K562 (cell line): ENCODE data around the gene NKX2-2. TPM values are rescaled to one million over a fixed set of nuclear protein-coding genes. Genes with fewer than 3 reads are reported as not detected.

Experiments
- ATAC-seq: fragments of 200-7000 bp; cut with Tn5 transposase; 3 replicates; pipeline ENCODE4 v1.9.1; 2020; ENCODE audit warnings: moderate library complexity
- BruUV-seq: library from RNA; stranded (reverse); fragments of 400-500 nt; replicated peaks from 2 replicates; lab custom pipeline; 2021; lab: Mats Ljungman, UMichigan
- CTCF ChIA-PET: fragments of 300-600 bp; formaldehyde crosslinking; extraction: SDS; loops from one replicate; lab custom pipeline; 2021; ENCODE audit warnings: low intra/inter-chr PET ratio; lab: Yijun Ruan, JAX
- POLR2A ChIA-PET: fragments of 300-600, 350-650 bp; sonication (Branson Sonifier 250); formaldehyde crosslinking; extraction: SDS; loops from one replicate; lab custom pipeline; 2021; ENCODE audit warnings: antibody characterized with exemption, inconsistent platforms; lab: Yijun Ruan, JAX
- DNase-seq, 4 experiments: peaks; one replicate each; pipeline versions ENCODE4 v3.0.0 to v3.0.0-alpha.2; 2011 to 2018; ENCODE audit warnings: low spot score in 3 of 4, mixed read lengths in 3 of 4; ENCODE audit errors: extremely low read depth in 1 of 4
- FAIRE-seq: peaks from 2 replicates; lab custom pipeline; 2011; peaks lifted over from hg19 to GRCh38; lab: Jason Lieb, UNC
- H2AFZ ChIP-seq: 2 replicates; pipeline ENCODE4 v1.6.0; 2011; ENCODE audit warnings: low read depth, low read length, control low read depth, inconsistent platforms
- H3K27ac ChIP-seq: fragments of 200-600 bp; 3 replicates; pipeline ENCODE4 v1.8.0; 2011; ENCODE audit warnings: low read depth, mild to moderate bottlenecking, control low read depth, inconsistent platforms, low read length, moderate library complexity, mixed read lengths; ENCODE audit errors: extremely low read depth
- H3K27me3 ChIP-seq, 2 experiments: fragments of 300-600 bp in 1 of 2; 2 replicates in 1 of 2; 3 replicates in 1 of 2; pipeline versions ENCODE4 v1.6.0 to v1.8.0; 2011; ENCODE audit warnings: inconsistent platforms in 2 of 2, low read length in 2 of 2, mild to moderate bottlenecking in 1 of 2, mixed read lengths in 1 of 2, moderate library complexity in 1 of 2; ENCODE audit not compliant: control insufficient read depth in 2 of 2, insufficient read depth in 2 of 2
- H3K36me3 ChIP-seq: fragments of 300-600 bp; 3 replicates; pipeline ENCODE4 v1.8.0; 2011; ENCODE audit warnings: mild to moderate bottlenecking, low read length, inconsistent platforms; ENCODE audit not compliant: control insufficient read depth, insufficient read depth
- H3K4me1 ChIP-seq, 2 experiments: fragments of 200-600 bp in 1 of 2; replicated peaks in 1 of 2; 2 replicates in 1 of 2; 3 replicates in 1 of 2; pipeline versions ENCODE4 v1.5.1 to v1.8.0; 2011; ENCODE audit warnings: inconsistent platforms in 2 of 2, low read length in 2 of 2, mild to moderate bottlenecking in 1 of 2, mixed read lengths in 1 of 2, moderate library complexity in 1 of 2; ENCODE audit not compliant: control insufficient read depth in 2 of 2, insufficient read depth in 2 of 2
- H3K4me2 ChIP-seq: 2 replicates; pipeline ENCODE4 v1.6.1; 2011; ENCODE audit warnings: low read length, control low read depth, inconsistent platforms, mixed read lengths; ENCODE audit not compliant: insufficient read depth
- H3K4me3 ChIP-seq: fragments of 200-600 bp; sonication (generic), shearing (Covaris generic); 2 replicates; pipeline ENCODE4 v1.5.1; 2016; ENCODE audit warnings: control low read depth, inconsistent platforms
- H3K79me2 ChIP-seq: fragments of 200-600 bp; 3 replicates; pipeline ENCODE4 v1.8.0; 2011; ENCODE audit warnings: low read length, inconsistent platforms; ENCODE audit not compliant: control insufficient read depth, insufficient read depth
- H3K9ac ChIP-seq, 2 experiments: 2 replicates each; pipeline versions ENCODE4 v1.6.0 to v1.6.1; 2011; ENCODE audit warnings: low read depth in 2 of 2, low read length in 2 of 2, control low read depth in 1 of 2, inconsistent platforms in 1 of 2, mild to moderate bottlenecking in 1 of 2, mixed read lengths in 1 of 2; ENCODE audit not compliant: insufficient read depth in 1 of 2
- H3K9me1 ChIP-seq: one replicate; pipeline ENCODE4 v1.6.0; 2011; ENCODE audit warnings: inconsistent platforms, mild to moderate bottlenecking, low read length, moderate library complexity; ENCODE audit not compliant: control insufficient read depth, insufficient read depth
- H3K9me3 ChIP-seq: replicated peaks from 2 replicates; pipeline ENCODE4 v1.5.1; 2011; ENCODE audit warnings: low read depth, low read length, inconsistent platforms; ENCODE audit not compliant: control insufficient read depth, insufficient read depth
- H4K20me1 ChIP-seq: replicated peaks from 2 replicates; pipeline ENCODE4 v1.6.1; 2011; ENCODE audit warnings: low read length, inconsistent platforms, mixed read lengths; ENCODE audit not compliant: control insufficient read depth, insufficient read depth
- ELF4 ChIP-seq: fragments of 450-650 bp; formaldehyde crosslinking; IDR thresholded peaks from 2 replicates; pipeline ENCODE4 v1.4.0; 2022; ENCODE audit warnings: missing genetic modification characterization
- ERF ChIP-seq: fragments of 450-650 bp; formaldehyde crosslinking; IDR thresholded peaks from 2 replicates; pipeline ENCODE4 v1.4.0; 2020; ENCODE audit warnings: mild to moderate bottlenecking, mixed read lengths
- NCOA2 ChIP-seq, 2 experiments: fragments of 450-650 bp; IDR thresholded peaks; 2 replicates each; pipeline ENCODE4 v1.6.1; 2018; ENCODE audit warnings: mild to moderate bottlenecking in 2 of 2, moderate library complexity in 1 of 2; ENCODE audit not compliant: partially characterized antibody in 2 of 2
- SUPT5H ChIP-seq: fragments of 450-650 bp; IDR thresholded peaks from 2 replicates; pipeline ENCODE4 v1.6.1; 2016
- TGIF2 ChIP-seq: sonication (generic); formaldehyde crosslinking; IDR thresholded peaks from 2 replicates; pipeline ENCODE4 v1.8.1; 2022; ENCODE audit warnings: mild to moderate bottlenecking, missing genetic modification reagents, moderate library complexity
- YY1 ChIP-seq, 3 experiments: IDR thresholded peaks; 2 replicates each; pipeline ENCODE4 v1.6.1; 2011; ENCODE audit warnings: low read length in 2 of 3, mild to moderate bottlenecking in 2 of 3, moderate library complexity in 2 of 3, borderline replicate concordance in 1 of 3, control low read depth in 1 of 3, low read depth in 1 of 3; ENCODE audit not compliant: insufficient read depth in 3 of 3, insufficient replicate concordance in 2 of 3, control insufficient read depth in 1 of 3, insufficient read length in 1 of 3; ENCODE audit errors: extremely low read depth in 1 of 3
- ZKSCAN3 ChIP-seq: fragments of 250-450 bp; sonication (Bioruptor Pico); IDR thresholded peaks from 2 replicates; pipeline ENCODE4 v1.4.0; 2020
- ZNF436 ChIP-seq: fragments of 250-450, 450-650 bp; sonication (Bioruptor Pico); formaldehyde crosslinking; IDR thresholded peaks from 2 replicates; pipeline ENCODE4 v1.7.0; 2020; ENCODE audit warnings: mild to moderate bottlenecking
- ZNF584 ChIP-seq: fragments of 200-800 bp; sonication (Bioruptor generic); IDR thresholded peaks from 2 replicates; pipeline ENCODE4 v1.6.1; 2016; ENCODE audit warnings: low read depth, mild to moderate bottlenecking, missing genetic modification characterization, missing compliant biosample characterization
- WGBS: fragments of 100-300 bp; shearing (Covaris generic); methylation state at CpG from one replicate; pipeline ENCODE4 v1.1.6; 2016; ENCODE audit warnings: low coverage, mixed read lengths; ENCODE audit not compliant: insufficient coverage; ENCODE audit errors: missing lambda C conversion rate; 5-methylcytosine and 5-hydroxymethylcytosine counted together
- in situ Hi-C: fragments of 300-500 bp; cut with MboI; formaldehyde crosslinking; loops from 4 replicates; pipeline ENCODE4 v1.15.0; 2018; ENCODE audit warnings: inconsistent platforms, mixed read lengths
- intact Hi-C: fragments of 100-400 bp; cut with micrococcal nuclease; formaldehyde crosslinking; loops from 2 replicates; pipeline ENCODE4 v1.14.2; 2022
- polyA plus RNA-seq, 8 experiments: library from polyadenylated mRNA; depleted of rRNA in 4 of 8; stranded (reverse) in 5 of 8; unstranded in 3 of 8; fragments of >200 nt; fragmentation: Nextera tagmentation in 2 of 8; fragmentation: Illumina TruSeq in 1 of 8; extraction: Ambion mirVana in 2 of 8; extraction: Trizol in 1 of 8; gene quantifications; 2 replicates each; pipeline versions ENCODE4 v1.2.1 to v1.2.3, GENCODE V29; 2011 to 2014; ENCODE audit warnings: inconsistent platforms in 1 of 8, missing spikeins in 1 of 8
- total RNA-seq, 7 experiments: library from RNA; depleted of rRNA in 6 of 7; stranded (reverse); fragments of >200 nt in 6 of 7; fragmentation: Illumina TruSeq in 2 of 7; extraction: Trizol in 2 of 7; gene quantifications; 2 replicates each; pipeline versions ENCODE4 v1.2.1 to v1.2.3, GENCODE V29; 2011 to 2021; ENCODE audit warnings: low replicate concordance in 1 of 7
- TF ChIP-seq, protein P1 (sequence below): fragments of 200-800 bp; sonication (Bioruptor generic); IDR thresholded peaks from 2 replicates; pipeline ENCODE4 v1.6.1; 2017; ENCODE audit warnings: missing genetic modification characterization, missing compliant biosample characterization
- TF ChIP-seq, protein P2 (sequence below): sonication (generic); formaldehyde crosslinking; IDR thresholded peaks from 2 replicates; pipeline ENCODE4 v1.8.0; 2023; ENCODE audit warnings: mild to moderate bottlenecking, missing genetic modification reagents
- TF ChIP-seq, protein P3 (sequence below): fragments of 250-450 bp; sonication (Bioruptor Pico); IDR thresholded peaks from 2 replicates; pipeline ENCODE4 v1.4.0; 2020; ENCODE audit warnings: mild to moderate bottlenecking
- TF ChIP-seq, protein P4 (sequence below): fragments of 450-650 bp; formaldehyde crosslinking; IDR thresholded peaks from 2 replicates; pipeline ENCODE4 v1.4.0; 2020; ENCODE audit warnings: mild to moderate bottlenecking, moderate library complexity

The NKX2-2 gene
- total and polyA plus RNA-seq, 9 of the 15 experiments (the other 6 are each of a cell fraction or from before 2014, with no cell fraction given) = 0.04 TPM; not detected in 8

DNA sequence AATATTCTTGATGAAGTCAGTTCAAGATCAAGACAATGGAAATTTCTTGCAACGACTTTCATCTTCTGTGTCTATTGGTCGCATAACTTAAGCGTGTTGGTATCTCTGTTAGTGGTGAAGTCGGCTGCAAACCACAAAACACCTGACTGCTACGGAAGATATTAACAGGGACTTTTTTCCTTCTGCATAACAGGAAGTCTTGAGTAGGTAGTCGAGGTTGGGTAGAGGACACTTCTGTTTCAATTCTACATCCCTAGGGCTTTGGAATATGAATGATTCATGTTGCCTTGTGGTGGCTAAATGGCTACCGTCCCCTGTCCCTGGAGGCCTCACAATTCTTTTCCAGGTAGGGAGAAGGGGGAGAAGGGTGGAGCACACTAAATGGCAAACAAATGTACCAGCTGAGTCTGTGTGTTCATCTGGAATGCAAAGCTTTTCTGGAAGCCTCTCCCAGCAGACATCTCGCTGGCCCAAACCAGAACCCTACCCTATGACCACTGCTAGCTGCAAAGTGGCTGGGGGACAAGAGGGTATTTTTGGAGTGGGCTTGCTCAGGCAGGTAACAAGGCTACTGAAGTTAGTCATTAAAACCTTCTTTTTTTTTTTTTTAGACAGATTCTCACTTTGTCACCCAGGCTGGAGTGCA is 34.6 kb upstream of the NKX2-2 start:
- 0% methylated on average over 8 of the region's 8 CpGs for WGBS
- no peak for FAIRE-seq
- no peaks in the 10 kb centered on the region for H3K9me3 ChIP-seq
- H3K27ac ChIP-seq = no peak overlapping the region
- TF ChIP-seq ERF (CRISPR knock-in tag) = no peak
- no peak for TF ChIP-seq ZKSCAN3
- no peak for TF ChIP-seq ELF4 (CRISPR knock-in tag)
- TF ChIP-seq SUPT5H = no peak
- TF ChIP-seq ZNF436 = no peak
- TF ChIP-seq, protein P1, sequence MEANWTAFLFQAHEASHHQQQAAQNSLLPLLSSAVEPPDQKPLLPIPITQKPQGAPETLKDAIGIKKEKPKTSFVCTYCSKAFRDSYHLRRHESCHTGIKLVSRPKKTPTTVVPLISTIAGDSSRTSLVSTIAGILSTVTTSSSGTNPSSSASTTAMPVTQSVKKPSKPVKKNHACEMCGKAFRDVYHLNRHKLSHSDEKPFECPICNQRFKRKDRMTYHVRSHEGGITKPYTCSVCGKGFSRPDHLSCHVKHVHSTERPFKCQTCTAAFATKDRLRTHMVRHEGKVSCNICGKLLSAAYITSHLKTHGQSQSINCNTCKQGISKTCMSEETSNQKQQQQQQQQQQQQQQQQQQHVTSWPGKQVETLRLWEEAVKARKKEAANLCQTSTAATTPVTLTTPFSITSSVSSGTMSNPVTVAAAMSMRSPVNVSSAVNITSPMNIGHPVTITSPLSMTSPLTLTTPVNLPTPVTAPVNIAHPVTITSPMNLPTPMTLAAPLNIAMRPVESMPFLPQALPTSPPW = no peak
- no peak for TF ChIP-seq YY1 (IDR thresholded peaks at IDR 0.05; ENCODE audit: borderline replicate concordance in 1 of 3, control insufficient read depth in 1 of 3, extremely low read depth in 1 of 3, insufficient read depth in 3 of 3, insufficient read length in 1 of 3, insufficient replicate concordance in 2 of 3, low read depth in 1 of 3, low read length in 2 of 3)
- TF ChIP-seq ZNF584 (CRISPR knock-in tag) = no peak
- TF ChIP-seq, protein P2, sequence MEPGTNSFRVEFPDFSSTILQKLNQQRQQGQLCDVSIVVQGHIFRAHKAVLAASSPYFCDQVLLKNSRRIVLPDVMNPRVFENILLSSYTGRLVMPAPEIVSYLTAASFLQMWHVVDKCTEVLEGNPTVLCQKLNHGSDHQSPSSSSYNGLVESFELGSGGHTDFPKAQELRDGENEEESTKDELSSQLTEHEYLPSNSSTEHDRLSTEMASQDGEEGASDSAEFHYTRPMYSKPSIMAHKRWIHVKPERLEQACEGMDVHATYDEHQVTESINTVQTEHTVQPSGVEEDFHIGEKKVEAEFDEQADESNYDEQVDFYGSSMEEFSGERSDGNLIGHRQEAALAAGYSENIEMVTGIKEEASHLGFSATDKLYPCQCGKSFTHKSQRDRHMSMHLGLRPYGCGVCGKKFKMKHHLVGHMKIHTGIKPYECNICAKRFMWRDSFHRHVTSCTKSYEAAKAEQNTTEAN (CRISPR knock-in tag) = no peak
- no peak for TF ChIP-seq NCOA2 (IDR thresholded peaks at IDR 0.05; ENCODE audit: partially characterized antibody in 2 of 2)
- TF ChIP-seq, protein P3, sequence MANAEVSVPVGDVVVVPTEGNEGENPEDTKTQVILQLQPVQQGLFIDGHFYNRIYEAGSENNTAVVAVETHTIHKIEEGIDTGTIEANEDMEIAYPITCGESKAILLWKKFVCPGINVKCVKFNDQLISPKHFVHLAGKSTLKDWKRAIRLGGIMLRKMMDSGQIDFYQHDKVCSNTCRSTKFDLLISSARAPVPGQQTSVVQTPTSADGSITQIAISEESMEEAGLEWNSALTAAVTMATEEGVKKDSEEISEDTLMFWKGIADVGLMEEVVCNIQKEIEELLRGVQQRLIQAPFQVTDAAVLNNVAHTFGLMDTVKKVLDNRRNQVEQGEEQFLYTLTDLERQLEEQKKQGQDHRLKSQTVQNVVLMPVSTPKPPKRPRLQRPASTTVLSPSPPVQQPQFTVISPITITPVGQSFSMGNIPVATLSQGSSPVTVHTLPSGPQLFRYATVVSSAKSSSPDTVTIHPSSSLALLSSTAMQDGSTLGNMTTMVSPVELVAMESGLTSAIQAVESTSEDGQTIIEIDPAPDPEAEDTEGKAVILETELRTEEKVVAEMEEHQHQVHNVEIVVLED (CRISPR knock-in tag) = no peak
- TF ChIP-seq, protein P4, sequence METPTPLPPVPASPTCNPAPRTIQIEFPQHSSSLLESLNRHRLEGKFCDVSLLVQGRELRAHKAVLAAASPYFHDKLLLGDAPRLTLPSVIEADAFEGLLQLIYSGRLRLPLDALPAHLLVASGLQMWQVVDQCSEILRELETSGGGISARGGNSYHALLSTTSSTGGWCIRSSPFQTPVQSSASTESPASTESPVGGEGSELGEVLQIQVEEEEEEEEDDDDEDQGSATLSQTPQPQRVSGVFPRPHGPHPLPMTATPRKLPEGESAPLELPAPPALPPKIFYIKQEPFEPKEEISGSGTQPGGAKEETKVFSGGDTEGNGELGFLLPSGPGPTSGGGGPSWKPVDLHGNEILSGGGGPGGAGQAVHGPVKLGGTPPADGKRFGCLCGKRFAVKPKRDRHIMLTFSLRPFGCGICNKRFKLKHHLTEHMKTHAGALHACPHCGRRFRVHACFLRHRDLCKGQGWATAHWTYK (CRISPR knock-in tag) = no peak
- TF ChIP-seq TGIF2 (CRISPR knock-in tag) = no peak
- TF ChIP-seq, all 486 proteins: peak for 0
- H3K79me2 ChIP-seq = no peaks in the 10 kb centered on the region
- H3K4me1 ChIP-seq = no peaks in the 10 kb centered on the region
- POLR2A ChIA-PET = no interaction called here
- no TSS peak for BruUV-seq
- in situ Hi-C loops (no loop called here), intact Hi-C loops (no loop called here)
- H3K4me2 ChIP-seq = no peak overlapping the region
- H4K20me1 ChIP-seq = no peaks in the 10 kb centered on the region
- CTCF ChIA-PET = no interaction called here
- no peak for DNase-seq
- ATAC-seq = no peak
- H3K9me1 ChIP-seq = no peaks in the 10 kb centered on the region
- no peak overlapping the region for H3K4me3 ChIP-seq
- H2AFZ ChIP-seq = no peak overlapping the region
- no peaks in the 10 kb centered on the region for H3K36me3 ChIP-seq
- H3K27me3 ChIP-seq = no peaks in the 10 kb centered on the region; a peak in 1 of 5 replicates
- H3K9ac ChIP-seq = no peak overlapping the region
